GM19025 (cell line): ENCODE results near the gene SLC30A2.
A peak's percentile ranks its signal among the peaks of the same experiment; 100 is the strongest.

Source experiments
- ATAC-seq: cut with Tn5 transposase; IDR thresholded peaks from one replicate; pipeline ENCODE4 v1.9.1; 2021; ENCODE audit warnings: mild to moderate bottlenecking, low read depth, moderate library complexity; ENCODE audit not compliant: unreplicated experiment

The SLC30A2 gene

DNA sequence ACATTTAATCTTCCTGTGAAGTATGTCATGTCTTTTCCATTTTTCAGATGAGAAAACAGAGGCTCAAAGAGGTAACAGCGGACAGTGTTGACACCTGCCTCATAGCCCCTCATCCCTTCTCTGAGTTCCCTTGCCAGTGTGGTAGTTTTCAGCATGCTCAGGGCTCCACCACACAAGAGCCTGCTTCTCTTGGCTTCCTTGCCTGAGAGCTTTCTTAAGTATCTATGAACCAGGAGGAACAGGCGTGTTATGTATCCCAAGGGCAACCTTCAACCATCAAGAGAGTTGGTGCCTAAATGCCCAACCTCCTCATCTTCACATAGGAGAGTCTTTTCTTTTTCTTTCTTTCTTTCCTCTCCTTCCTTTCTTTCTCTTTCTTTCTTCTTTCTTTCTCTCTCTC, 42.2 kb downstream of the SLC30A2 start:
- no peak for ATAC-seq

DNA sequence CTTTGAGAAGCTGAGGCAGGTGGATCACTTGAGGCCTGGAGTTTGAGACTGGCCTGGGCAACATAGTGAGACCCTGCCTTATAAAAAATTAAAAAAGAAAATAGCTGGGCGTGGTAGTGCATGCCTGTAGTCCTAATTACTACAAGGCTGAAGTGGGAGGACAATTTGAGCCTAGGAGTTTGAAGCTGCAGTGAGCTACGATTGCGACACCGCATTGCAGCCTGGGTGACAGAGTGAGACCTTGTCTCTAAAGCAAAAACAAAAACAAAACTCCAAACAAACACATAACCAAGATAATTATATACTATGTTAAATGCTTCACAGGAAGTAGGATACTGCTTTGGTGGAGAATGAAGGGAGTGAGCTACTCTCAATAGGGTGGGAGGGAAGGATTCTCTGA, 42.7 kb downstream of the SLC30A2 start:
- no peak for ATAC-seq

- no peak for ATAC-seq
These were observed 46.7 kb downstream of the SLC30A2 start for GRCh38 chr1:25999041-25999800.

DNA sequence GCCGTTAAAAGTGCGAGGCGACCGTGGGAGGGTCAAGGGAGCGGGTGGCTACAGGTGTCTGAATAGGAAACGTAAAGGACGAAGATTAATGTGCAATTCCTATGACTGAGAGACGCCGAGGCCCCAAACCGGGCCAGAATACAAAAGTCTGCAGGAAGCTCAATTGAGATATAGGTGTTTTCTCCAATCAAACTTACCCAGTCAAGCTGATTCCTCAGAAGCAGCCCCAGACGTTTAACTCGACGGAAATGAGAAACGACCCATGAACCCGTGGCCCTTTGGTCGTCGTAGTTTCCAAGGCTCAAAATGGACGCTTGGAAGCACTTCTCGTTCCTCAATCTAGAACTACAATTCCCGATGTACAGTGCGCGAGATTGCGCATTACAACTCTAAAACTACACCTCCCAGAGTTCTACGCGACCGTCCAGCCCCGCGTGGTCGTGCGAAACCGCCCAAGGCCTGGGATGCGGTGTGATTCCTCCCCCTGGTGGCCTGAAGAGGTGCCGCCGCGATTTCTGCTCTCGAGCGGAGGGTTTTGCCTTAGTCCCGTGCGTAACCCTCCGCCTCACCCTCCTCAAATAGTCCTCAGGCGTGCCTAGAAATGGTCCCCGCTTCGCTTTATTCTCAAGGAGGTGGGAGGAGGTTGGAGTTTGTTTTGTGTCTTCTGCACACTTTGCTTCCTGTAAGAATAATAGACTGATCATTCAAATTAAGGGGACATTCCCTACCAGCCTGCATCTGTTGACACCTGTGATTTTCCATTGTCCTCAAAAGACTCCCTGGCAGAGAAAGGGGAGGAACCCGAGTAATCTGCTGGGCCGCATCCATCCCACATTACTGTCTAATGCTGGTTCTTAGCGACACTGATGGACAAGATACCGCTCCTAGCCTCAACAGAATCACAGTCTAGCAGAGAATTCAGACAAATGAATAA, 47.8 kb downstream of the SLC30A2 start, which contains the start of gene PAFAH2:
PAFAH2 (minus strand) TSS at position 236 of the 934 bp plus-strand sequence. CDS start 7,247 bp downstream, outside the sequence.
- peak; percentile 96 for ATAC-seq

- ATAC-seq, result no peak
These were observed 48.7 kb downstream of the SLC30A2 start for GRCh38 chr1:25996966-25997827.

GRCh38 chr1:25994402-25995150, 51.3 kb downstream of the SLC30A2 start:
- ATAC-seq, result no peak

DNA sequence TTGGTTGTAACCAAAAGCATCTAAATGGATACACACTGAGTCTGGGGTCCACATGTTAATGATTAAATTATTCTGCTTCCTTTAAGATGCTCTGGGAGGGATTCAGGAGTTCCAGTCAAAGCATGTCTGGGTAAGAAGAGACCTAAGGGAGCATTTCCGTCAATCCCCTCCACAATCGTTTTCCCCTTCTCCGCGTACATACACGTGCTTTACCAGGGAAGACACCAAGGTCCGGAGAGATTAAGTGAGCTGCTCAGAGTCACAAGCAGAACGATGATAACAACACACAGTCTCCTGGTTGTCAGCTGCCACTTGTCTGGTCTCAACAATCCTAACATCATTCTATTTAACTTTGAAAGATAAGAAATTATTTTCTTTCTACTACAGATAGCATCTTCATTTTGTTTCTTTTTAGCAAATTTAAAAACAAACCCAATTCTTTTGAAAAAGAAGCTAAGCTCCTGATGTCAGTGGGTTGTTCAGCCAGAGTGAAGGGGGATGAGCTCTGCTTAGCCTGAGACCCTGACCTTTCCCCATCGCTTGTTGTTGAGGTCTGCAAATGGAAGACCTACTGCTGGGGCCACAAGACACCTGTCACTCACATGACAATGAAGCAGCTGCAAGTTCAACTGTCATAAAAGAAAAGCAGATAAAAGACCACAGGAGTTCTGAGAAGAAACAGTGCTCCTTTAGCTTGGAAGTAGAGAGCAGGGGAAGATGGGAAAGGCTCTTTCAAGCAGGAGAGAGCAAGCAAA, 52.5 kb downstream of the SLC30A2 start:
- ATAC-seq, result no peak

DNA sequence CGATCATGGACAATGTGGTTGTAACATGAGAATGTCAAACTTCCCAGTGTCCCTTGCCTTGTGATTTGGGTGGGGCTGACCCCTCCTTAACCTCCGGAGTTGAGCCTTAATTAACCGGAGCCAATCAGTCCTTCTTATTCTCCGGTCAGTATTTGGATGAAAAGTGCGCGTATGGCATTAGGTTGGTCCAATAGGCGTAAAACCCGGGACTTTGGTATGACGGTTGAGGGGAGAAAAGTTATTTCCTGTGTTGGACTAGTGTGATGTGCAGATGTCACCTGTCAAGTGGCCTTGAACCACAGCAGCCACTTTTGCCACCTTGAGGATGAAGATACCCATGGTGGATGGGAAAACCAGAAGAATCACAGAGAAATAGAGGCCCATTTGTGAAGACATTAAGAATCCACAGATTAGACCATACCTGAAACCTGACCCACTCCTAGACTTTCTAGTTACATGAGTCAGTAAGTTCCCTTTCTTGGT, 53.2 kb downstream of the SLC30A2 start:
- no peak for ATAC-seq

DNA sequence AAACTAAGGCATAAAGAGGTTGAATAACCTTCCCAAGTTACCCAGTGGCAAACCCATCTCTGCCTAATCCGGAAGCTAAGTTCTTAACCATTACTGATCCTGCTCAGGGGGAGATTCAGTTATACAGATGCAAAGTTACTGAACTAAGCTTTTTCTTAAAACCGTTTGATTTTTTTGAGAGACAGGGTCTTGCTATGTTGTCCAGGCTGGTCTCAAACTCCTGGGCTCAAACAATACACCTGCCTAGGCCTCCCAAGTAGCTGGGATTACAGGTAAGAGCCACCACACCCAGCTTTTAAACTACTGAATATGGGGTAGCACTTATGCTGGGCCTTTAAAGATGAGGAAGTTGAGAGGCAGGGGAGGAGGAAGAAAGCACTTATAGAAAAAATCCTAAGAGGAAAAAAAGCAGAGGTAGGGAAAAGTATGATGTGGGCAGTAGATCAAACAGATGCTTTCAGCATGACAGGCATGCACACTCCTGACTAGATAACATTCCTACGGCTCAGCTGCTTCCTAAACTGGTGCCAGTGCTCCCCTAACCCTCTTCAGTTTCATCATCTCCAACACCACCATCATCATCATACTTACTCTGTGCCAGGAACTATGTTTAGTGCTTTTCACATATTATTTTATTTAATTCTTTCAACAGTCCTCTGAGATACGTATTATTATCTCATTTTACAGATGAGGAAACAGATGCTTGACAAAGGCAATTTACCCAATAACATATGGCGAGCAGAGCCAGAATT, 53.8 kb downstream of the SLC30A2 start:
- no peak for ATAC-seq

- no peak for ATAC-seq
These were observed 55.1 kb downstream of the SLC30A2 start for GRCh38 chr1:25990702-25991395.

DNA sequence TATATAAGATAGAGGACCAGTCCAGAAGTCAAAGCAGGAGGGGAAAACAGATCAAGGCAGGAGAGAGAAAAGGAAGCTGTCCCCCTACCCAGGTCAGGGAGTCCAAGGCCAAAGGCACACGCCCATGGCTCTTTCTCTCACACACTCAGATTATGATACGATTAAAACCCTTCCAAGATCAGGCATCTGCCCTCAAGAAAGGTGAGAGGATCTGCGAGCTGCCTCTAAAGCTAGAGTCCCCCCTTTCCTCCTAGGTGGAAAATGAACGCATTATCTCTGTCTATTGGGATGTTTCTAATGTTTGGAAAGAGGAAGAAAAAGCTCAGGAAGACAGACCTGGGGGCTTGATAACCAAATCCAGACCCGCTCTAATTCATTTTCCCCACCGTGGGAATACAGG, 55.7 kb downstream of the SLC30A2 start:
- ATAC-seq, result no peak

- ATAC-seq, result no peak
These were observed 56.3 kb downstream of the SLC30A2 start for GRCh38 chr1:25989440-25990234.

DNA sequence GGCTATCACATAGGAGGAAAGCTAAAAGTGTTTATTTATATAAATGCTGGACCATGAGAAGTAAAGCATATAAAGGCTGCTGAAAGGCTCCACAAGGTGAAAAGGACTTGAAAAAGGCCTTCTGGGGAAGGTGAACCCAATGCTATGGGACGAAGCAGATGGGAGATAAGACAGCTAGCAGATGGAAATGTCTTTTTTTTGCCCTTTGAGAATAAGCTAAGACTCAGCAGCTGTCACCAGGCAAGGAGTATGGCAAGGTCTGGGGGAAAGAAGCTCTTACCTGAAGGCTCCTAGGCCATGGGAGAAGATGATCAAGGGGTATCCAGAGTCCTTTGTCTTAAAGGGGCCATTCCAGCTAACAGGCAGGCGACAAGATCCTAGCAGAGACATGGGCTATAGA, 58.0 kb downstream of the SLC30A2 start:
- no peak for ATAC-seq
